Urothelium cell line (cell line): Measurements from ENCODE around the gene C16orf87.
A peak's percentile ranks its signal among the peaks of the same experiment; 100 is the strongest.
"Not testable (repeated sequence)": the region's sequence is repeated elsewhere in the genome, so short reads cannot be mapped to it uniquely, and the experiment has no call there.

Source experiments
- DNase-seq: peaks from one replicate; pipeline ENCODE4 v3.0.0; 2011; ENCODE audit warnings: low spot score, mixed read lengths
- FAIRE-seq: peaks from 2 replicates; lab custom pipeline; 2011; peaks lifted over from hg19 to GRCh38; lab: Jason Lieb, UNC

Gene C16orf87, protein sequence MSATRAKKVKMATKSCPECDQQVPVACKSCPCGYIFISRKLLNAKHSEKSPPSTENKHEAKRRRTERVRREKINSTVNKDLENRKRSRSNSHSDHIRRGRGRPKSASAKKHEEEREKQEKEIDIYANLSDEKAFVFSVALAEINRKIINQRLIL

DNA sequence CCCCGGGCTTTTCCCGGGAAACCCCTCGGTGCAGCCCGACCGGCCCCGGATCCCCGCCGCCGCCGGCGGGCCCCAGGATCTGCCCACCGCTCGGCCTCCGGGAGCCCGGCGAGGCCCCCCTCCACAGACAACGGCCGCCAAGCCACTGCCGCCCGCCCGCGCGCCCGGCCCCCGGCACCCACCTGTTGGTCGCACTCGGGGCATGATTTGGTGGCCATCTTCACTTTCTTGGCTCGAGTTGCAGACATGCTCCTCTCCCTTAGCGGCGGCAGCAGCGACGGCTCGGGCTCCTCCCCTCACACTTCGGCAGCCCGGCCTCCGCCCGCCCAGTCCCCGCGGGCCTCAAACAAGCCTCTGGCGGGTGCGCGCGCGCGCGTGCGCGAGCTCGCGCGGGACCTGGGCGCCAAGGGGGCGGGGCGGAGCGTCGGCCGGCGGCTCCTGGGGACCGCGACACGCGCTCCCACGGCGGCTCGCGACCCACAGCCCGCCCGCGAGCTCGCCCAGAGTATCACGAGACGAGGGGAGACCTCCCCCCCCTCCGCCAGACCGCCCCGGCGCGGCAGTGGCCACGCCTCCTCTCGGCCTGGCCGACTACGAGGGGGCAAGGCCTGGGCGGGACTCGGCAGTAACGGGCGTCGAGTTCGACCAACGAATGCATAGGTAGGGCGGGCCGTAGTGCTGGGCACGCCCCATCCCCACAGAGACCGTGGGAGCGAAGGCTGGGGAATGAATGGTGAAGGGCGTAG lies at the start of gene C16orf87:
C16orf87 (minus strand) TSS at position 279 of the 746 bp plus-strand sequence; CDS start at position 248, 31 bp downstream.
- DNase-seq = peak; percentile 97
- peak; percentile 93 for FAIRE-seq

GRCh38 chr16:46875243-46875642 lies 44.3 kb upstream of the C16orf87 start:
- DNase-seq (no peak), FAIRE-seq (no peak)

DNA sequence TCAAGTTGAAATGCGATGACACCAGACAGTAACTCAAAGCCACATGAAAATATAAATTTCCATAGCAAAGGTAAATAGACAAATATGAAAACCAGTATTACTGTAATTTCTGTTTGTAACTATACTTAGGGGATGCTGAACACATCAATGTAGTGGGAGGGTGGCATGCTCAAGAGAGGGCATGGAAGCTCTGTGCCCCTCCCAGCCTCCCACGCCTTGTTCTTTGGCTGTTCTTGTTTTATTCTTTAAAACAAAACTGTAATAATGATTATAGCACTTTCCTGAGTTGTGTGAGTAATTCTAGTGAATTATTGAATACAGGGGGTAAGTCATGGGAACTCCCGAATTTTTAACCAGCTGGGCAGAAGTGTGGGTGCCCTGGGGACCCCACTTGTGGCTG lies 42.2 kb upstream of the C16orf87 start:
- no peak for FAIRE-seq
- no peak for DNase-seq

DNA sequence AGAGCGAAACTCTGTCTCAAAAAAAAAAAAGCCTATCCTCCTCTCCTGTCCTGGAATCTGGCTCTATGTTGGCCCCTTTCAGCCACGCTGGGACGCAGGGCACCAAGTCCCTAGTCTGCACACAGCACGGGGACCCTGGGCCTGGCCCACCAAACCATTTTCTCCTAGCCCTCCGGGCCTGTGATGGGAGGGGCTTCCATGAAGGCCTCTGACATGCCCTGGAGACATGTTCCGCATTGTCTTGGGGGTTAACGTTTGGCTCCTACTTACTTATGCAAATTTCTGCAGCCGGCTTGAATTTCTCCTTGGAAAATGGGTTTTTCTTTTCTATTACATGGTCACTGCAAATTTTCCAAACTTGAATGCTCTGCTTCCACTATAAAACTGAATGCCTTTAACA lies 40.6 kb upstream of the C16orf87 start:
- FAIRE-seq = no peak

GRCh38 chr16:46868891-46869290 lies 37.9 kb upstream of the C16orf87 start:
- DNase-seq, FAIRE-seq: not testable (repeated sequence)

More for the DNA sequence above, 40.6 kb upstream of the C16orf87 start:
- DNase-seq = no peak

- DNase-seq, FAIRE-seq: not testable (repeated sequence)
Observed at GRCh38 chr16:46867486-46867885, 36.5 kb upstream of the C16orf87 start.

GRCh38 chr16:46866286-46866685 lies 35.3 kb upstream of the C16orf87 start:
- FAIRE-seq (no peak), DNase-seq (no peak)

GRCh38 chr16:46862555-46863447 lies 31.8 kb upstream of the C16orf87 start:
- no peak for FAIRE-seq
- DNase-seq = no peak

GRCh38 chr16:46859719-46860152 lies 28.8 kb upstream of the C16orf87 start:
- FAIRE-seq (no peak), DNase-seq (peak; percentile 55)

DNA sequence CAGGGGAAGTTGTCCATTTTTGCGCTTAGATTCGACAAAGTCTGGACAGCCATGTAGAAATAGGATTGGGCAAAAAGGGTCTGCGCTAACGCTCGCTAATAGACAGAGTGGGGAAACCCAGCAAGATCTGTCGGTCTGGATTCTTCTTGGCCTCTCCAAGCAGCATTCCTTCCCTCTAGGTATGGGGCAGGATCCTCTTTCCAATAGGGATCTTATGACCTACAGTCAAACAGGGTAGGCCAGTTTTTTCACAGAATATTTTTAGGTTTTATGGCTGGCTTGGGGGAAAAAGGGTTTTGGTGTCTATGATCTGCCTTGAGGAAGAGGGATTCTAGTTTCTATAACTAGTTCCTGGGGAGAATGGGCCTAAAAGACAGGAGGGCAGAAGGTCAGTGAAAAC lies 27.2 kb upstream of the C16orf87 start:
- FAIRE-seq = no peak
- no peak for DNase-seq

DNA sequence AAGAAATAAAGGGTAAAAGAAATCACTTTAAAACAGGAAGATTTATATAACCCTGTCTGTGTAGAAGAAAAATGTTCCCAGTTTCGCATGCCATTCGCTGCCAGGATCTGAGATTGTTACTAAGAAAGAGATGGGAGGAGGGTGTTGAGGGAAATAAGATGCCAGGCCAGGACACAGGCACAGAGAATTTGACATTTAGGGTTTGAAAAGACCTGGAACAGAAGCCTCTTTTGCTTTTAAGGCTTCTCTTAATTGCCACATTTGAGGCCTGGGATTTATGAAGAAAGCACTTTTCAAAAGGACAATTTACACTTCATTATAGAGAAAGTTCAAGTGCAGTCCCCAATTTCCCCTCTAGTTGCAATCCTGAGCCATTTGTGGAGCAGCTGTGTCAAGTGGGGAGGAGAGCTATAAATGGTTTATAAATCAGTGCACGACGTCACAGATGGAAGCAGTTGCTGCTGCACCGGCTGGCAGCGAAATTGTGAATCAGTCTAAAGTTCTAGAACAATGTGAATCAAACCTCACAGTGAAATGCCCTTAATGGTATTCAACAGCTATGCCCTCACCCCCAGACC lies 26.5 kb upstream of the C16orf87 start:
- peak; percentile 40 for DNase-seq
- FAIRE-seq = no peak

DNA sequence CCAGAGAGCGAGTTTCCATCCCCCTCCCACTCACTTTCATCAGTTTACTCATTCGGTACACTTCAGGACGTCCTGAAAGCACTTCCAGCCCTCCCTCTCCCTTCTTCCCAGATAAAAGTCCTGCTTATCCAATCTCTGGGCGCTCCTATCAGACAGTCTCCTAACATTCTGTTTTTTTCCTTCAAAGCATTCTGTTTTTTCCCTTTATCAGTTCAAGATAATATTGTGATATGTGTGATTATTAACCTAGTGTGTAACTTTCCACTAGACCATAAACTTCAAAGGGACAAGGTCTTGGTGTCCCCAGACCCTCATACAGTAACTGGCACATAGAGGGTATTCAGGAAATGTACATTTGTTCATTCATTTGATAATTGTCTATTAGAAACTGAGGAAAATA lies 24.4 kb upstream of the C16orf87 start:
- no peak for DNase-seq
- FAIRE-seq = no peak

- DNase-seq = no peak
- no peak for FAIRE-seq
Observed at GRCh38 chr16:46854846-46855245, 23.9 kb upstream of the C16orf87 start.

DNA sequence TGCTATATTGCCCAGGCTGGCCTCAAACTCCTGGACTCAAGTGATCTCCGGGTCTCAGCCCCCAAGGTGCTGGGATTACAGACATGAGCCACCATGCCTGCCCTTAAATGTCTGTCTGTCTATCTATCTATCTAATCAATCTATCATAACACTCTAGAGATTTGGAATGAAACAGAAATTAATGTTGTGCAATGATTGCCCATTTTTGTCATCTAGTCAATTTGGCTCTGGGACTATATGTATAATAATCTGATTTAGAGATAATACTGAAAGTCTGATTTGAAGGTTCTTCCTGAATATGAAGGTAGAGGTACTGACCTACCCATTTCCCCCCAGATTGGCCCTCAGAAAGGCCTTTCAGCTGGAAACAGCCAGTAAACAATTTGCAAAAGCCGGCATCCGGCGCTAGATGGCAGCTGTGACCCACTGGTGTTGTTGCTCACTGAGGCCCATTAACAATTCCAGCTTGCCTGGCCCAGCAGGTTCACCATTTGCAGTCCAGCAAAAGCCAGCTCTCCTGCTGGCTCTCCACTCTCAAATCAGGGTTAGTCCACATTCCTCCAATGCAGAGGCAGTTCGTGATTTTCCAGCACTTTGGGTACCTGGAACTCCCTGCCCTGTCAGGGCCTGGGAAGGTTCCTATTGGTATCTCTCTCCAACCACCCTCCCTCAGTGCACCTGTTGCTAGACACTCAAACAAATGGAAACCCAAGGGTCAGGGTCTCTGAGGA lies 22.9 kb upstream of the C16orf87 start:
- no peak for FAIRE-seq
- DNase-seq = peak; percentile 73

- no peak for DNase-seq
Observed at GRCh38 chr16:46852130-46852529, 21.1 kb upstream of the C16orf87 start.

DNA sequence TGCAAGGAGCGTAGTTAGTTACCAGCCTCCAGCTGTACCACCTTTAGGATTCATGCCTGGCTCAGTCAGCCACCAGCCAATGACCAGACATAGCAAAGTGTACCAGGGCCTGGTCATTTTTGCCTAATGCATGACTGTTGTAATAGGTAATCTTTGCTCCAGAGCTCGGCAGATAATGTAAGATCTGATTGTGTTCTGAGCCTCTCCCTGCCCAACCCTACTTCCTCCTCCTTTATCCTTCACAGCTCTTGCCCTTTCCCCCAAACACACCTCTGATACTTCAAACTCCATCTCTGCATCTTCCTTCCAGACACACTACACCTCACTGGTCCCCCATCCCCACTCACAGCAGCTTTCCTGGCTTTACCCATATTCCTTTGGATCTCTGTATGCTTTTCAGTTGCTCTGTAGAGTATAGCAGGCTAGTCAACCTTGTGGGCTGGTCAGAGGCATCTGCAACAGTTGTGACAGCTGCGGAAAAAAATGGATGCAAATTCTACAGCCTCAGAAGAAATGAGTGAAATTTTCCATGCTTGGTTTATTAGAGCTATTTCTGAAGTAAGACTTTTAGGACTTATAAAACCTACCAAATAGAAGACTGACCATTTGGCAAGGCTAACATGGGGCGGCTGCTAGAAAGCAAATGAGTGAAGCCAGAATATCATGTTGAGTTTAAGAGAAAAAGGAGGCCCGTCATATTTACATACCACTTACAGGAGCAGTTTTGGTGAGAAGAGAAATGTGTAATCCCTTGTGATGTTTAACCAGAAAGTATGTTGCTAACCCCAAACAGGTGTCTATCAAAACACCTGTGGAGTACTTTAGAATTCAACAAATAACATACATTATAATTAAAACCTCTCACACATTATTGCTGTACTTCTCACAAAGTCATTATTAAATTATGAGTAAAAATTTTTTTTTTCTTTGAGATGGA lies 19.9 kb upstream of the C16orf87 start:
- no peak for DNase-seq
- no peak for FAIRE-seq

More at GRCh38 chr16:46852130-46852529, 21.1 kb upstream of the C16orf87 start:
- no peak for FAIRE-seq

- DNase-seq (no peak), FAIRE-seq (no peak)
Observed at GRCh38 chr16:46848768-46849764, 18.1 kb upstream of the C16orf87 start.

GRCh38 chr16:46845952-46846351 lies 15.0 kb upstream of the C16orf87 start:
- FAIRE-seq (no peak), DNase-seq (no peak)
